SK-N-SH treated with all-trans-retinoic acid at 6 μM for 48 hours (cell line): ENCODE results near the gene TXNDC5.
"Not testable (repeated sequence)": the region's sequence is repeated elsewhere in the genome, so short reads cannot be mapped to it uniquely, and the experiment has no call there.

Experiments
- BACH2 ChIP-seq: fragments of 250-450 bp; sonication (Bioruptor Pico); IDR thresholded peaks from 2 replicates; pipeline ENCODE4 v1.9.0; 2021; ENCODE audit warnings: mild to moderate bottlenecking, borderline replicate concordance
- GLIS3 ChIP-seq: fragments of 250-450 bp; sonication (Bioruptor Pico); IDR thresholded peaks from 2 replicates; pipeline ENCODE4 v1.5.0; 2020; ENCODE audit warnings: mild to moderate bottlenecking, moderate library complexity
- ISL1 ChIP-seq: fragments of 250-450 bp; sonication (Bioruptor Pico); IDR thresholded peaks from 2 replicates; pipeline ENCODE4 v2.1.2; 2022; ENCODE audit warnings: mild to moderate bottlenecking, moderate library complexity
- OSR1 ChIP-seq: fragments of 250-450 bp; sonication (Bioruptor Pico); IDR thresholded peaks from 2 replicates; pipeline ENCODE4 v1.8.0; 2022; ENCODE audit warnings: moderate library complexity, mild to moderate bottlenecking, inconsistent platforms
- RARB ChIP-seq: fragments of 250-450 bp; sonication (Bioruptor Pico); IDR thresholded peaks from 2 replicates; pipeline ENCODE4 v1.8.0; 2021; ENCODE audit warnings: mild to moderate bottlenecking, moderate library complexity
- TCF4 ChIP-seq: fragments of 250-450 bp; sonication (Bioruptor Pico); IDR thresholded peaks from 2 replicates; pipeline ENCODE4 v1.8.0; 2021; ENCODE audit warnings: mild to moderate bottlenecking, moderate library complexity, borderline replicate concordance
- TOX ChIP-seq: fragments of 250-450 bp; sonication (Bioruptor Pico); IDR thresholded peaks from 2 replicates; pipeline ENCODE4 v1.8.0; 2021; ENCODE audit warnings: mild to moderate bottlenecking, moderate library complexity, borderline replicate concordance
- ZFP3 ChIP-seq: fragments of 250-450 bp; sonication (Bioruptor Pico); IDR thresholded peaks from 2 replicates; pipeline ENCODE4 v1.5.0; 2020; ENCODE audit warnings: mild to moderate bottlenecking, moderate library complexity
- ZFP30 ChIP-seq: fragments of 450-650 bp; formaldehyde crosslinking; IDR thresholded peaks from 2 replicates; pipeline ENCODE4 v1.5.0; 2022; ENCODE audit warnings: mild to moderate bottlenecking, moderate library complexity
- ZNF8 ChIP-seq: fragments of 450-650 bp; formaldehyde crosslinking; IDR thresholded peaks from 2 replicates; pipeline ENCODE4 v1.5.0; 2020; ENCODE audit warnings: mild to moderate bottlenecking, moderate library complexity
- TF ChIP-seq, protein P1 (sequence below): fragments of 250-450 bp; sonication (Bioruptor Pico); IDR thresholded peaks from 2 replicates; pipeline ENCODE4 v1.8.0; 2020; ENCODE audit warnings: mild to moderate bottlenecking, moderate library complexity, borderline replicate concordance

DNA sequence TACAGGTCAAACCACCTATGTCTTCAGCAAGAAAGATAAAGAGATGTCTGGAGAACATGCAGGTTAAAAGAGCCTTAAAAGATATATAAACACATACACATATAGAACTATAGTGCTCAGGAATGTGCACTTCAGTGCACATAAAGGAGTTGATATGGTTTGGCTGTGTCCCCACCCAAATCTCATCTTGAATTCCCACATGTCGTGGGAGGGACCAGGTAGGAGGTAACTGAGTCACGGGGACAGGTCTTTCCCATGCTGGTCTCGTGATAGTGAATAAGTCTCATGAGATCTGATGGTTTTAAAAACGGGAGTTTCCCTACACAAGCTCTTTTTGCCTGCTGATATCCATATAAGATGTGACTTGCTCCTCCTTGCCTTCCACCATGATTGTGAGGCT is 18.2 kb downstream of the TXNDC5 start:
- not testable (repeated sequence) for TF ChIP-seq GLIS3 (CRISPR knock-in tag); ZFP3; ISL1 (CRISPR knock-in tag); OSR1; RARB (CRISPR knock-in tag); ZFP30 (CRISPR knock-in tag); TOX; TCF4 (CRISPR knock-in tag); ZNF8 (CRISPR knock-in tag); BACH2 (CRISPR knock-in tag)
- TF ChIP-seq, protein P1, sequence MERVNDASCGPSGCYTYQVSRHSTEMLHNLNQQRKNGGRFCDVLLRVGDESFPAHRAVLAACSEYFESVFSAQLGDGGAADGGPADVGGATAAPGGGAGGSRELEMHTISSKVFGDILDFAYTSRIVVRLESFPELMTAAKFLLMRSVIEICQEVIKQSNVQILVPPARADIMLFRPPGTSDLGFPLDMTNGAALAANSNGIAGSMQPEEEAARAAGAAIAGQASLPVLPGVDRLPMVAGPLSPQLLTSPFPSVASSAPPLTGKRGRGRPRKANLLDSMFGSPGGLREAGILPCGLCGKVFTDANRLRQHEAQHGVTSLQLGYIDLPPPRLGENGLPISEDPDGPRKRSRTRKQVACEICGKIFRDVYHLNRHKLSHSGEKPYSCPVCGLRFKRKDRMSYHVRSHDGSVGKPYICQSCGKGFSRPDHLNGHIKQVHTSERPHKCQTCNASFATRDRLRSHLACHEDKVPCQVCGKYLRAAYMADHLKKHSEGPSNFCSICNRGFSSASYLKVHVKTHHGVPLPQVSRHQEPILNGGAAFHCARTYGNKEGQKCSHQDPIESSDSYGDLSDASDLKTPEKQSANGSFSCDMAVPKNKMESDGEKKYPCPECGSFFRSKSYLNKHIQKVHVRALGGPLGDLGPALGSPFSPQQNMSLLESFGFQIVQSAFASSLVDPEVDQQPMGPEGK, result not testable (repeated sequence)
